ENCODE results near the gene COL6A2.

GRCh38 chr21:46152927-46153246, 55.0 kb downstream of the COL6A2 start:
- no peak for TF ChIP-seq CTCF (IDR thresholded peaks at IDR 0.05)
- TF ChIP-seq EZH2phosphoT487 (IDR thresholded peaks at IDR 0.05) = no peak

All from neural progenitor cell (in vitro differentiated cells).